HTERT RPE-1 (cell line): ENCODE measurements around the gene PDZD11.
"Not testable (repeated sequence)": the region's sequence is repeated elsewhere in the genome, so short reads cannot be mapped to it uniquely, and the experiment has no call there.

Source experiments
- in situ Hi-C: fragments of 300-500 bp; cut with MboI; formaldehyde crosslinking; loops from 4 replicates; pipeline ENCODE4 v1.14.3; 2020; ENCODE audit warnings: low sequenced_read_pairs

The PDZD11 gene, protein sequence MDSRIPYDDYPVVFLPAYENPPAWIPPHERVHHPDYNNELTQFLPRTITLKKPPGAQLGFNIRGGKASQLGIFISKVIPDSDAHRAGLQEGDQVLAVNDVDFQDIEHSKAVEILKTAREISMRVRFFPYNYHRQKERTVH

DNA sequence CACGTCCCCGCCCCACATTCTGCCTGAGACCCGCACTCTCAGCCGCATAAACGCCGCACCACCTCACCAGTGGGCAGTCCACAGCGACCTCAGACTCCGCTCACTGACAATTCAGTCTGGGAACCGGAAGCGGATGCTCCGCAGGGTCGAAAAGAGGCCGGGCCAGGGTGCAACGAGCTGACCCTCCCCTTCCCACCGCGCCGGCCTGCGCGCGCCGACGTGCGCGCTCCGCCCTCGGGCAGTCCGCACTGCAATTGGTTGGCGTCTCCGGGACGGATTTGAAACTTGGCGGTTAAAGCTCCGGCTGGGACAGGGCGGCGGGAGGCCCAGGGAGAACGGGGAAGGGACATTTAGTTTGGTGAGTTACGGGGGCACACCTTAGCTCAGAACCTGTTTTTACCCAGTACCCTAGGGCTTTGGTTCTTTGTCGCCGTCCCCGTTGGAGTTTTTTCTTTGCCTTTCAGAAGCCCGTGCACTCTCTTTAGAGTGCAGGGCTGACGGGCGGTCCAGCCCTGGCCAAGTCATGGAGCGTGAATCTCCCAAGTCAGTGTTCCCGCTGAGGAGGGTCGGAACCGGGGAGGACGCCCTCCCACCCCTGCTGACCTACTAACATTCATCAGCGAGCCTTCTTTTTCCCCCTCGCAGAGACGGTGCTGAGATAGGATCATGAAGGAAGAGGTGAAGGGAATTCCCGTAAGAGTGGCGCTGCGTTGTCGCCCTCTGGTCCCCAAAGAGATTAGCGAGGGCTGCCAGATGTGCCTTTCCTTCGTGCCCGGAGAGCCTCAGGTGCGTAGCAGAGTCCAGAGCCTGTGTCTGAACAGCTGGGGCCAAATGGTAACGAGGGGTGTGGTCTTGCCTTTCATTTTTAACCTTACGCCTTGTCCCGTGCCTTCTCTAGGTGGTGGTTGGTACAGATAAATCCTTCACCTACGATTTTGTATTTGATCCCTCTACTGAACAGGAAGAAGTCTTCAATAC, at the start of gene PDZD11, which contains the start of gene KIF4A:
Gene PDZD11 (minus strand): TSS at position 135 of the 978 bp plus-strand sequence. CDS start 586 bp downstream, outside the sequence.
Gene KIF4A (plus strand): TSS at position 312 of the 978 bp plus-strand sequence. CDS start 355 bp downstream, at position 667.
- in situ Hi-C loops = no loop called here

DNA sequence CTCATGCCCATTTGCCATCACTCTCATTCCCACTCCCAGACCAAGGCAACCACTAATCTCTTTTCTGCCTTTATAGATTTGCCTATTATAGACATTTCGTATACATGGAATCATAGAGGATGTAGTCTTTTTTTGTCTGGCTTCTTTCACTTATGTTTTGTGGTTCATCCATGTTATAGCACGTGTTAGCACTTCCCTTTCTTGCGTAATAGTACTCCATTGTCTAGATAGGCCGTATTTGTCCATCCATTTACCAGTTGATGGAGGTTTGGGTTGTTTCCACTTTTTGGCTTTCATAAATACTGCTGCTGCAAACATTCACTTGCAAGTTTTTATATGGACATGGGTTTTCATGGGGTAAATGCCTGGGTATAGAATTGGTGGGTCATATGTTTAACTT, 48.6 kb upstream of the PDZD11 start:
- in situ Hi-C loops = no loop called here

DNA sequence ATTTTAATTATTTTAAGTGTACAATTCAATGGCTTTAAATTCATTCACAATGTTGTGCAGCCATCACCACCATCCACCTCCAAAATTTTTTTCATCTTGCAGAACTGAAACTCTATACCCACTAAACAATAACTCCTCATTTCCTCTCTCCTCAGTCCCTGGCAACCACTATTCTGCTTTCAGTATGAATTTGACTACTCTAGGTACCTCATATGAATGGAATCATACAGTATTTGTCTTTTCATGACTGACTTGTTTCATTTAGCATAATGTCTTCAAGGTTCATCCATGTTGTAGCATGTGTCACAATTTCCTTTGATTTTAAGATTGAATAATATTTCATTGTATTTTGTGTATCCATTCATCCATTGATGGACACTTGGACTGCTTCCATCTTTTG, 47.0 kb upstream of the PDZD11 start:
- in situ Hi-C loops = no loop called here

DNA sequence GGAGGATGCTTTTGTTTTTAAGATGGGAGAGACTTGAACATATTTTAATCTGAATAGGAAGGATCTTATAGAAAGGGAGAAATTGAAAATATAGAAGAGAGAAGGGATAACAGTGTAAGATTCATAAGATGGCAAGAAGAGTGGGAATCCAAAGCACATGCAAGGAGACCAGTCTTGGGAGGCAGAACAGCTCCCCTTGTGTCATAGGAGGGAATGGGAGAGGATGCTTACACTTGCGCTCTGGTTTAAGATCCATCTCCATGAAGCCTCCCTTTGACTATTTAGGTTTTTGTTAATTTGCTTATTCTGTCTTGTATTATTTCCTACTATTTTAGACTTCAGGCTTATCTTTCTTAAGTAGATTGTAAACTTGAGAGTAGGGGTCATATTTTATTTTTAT, 42.9 kb upstream of the PDZD11 start:
- in situ Hi-C loops = no loop called here

DNA sequence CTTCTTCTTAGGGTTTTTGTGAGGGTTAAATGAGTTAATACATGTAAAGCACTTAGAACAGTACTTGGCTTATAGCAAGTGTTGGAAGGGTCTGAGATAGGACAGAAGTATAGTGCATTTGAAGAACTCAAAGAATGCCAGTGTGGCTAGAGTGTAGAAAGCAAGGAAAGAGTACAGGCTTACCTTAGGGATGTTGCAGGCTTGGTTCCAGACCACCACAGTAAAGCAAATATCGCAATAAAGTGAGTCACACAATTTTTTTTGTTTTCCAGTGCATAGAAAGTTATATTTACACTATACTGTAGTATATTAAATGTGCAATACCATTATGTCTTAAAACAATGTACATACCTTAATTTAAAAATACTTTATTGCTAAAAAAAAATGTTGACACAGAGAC, 41.4 kb upstream of the PDZD11 start:
- in situ Hi-C loops = no loop called here

DNA sequence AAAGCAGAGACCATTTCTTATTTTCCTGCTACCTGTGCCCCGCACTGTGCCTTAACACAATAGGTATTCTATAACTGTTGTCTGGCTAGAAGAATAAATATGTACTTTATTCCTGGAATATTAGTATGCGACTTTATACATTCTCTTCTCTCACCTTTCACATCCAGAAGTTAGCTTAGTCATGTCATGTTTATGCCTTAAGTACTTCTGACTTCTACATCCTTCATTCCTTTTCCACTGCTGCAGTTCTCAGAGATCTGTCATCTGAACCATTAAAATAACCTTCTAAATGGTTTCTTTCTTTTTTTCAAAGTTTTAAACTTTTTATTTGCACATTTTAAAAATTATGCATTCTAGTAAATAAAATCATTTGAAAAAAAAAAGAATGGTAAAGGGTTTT, 34.6 kb upstream of the PDZD11 start:
- in situ Hi-C loops = no loop called here

DNA sequence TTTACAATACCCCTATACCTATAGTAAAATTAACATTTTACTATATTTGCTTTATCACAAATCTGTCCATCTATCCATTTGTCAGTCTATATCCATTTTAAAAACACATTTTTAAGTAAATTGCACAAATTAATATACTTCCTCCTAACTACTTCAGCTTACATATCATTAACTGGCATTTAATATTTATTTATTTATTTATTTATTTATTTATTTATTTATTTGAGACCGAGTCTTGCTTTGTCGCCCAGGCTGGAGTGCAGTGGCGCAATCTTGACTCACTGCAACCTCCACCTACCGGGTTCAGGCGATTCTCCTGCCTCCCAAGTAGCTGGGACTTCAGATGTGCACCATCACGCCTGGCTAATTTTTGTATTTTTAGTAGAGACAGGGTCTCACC, 33.9 kb upstream of the PDZD11 start:
- in situ Hi-C loops = not testable (repeated sequence)

DNA sequence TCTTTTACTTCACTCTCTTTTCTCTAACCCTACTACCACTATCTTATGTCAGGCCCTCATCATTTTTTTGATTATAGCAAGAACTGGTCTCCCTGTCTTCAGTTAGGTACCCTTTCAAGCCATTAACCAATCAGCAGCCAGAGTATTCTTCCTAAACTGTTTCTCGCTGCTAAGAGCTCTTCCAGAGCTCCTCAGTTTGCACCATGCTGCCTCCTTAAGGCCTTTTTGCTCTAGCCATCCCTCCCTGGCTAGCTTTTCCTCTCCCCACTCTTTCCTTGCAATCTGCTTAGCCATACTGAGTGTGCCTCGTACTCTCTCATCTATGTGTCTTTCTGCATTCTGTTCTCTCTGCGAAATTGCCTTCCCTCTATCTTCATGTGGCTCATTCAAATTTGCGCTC, 33.1 kb upstream of the PDZD11 start:
- in situ Hi-C loops = no loop called here

DNA sequence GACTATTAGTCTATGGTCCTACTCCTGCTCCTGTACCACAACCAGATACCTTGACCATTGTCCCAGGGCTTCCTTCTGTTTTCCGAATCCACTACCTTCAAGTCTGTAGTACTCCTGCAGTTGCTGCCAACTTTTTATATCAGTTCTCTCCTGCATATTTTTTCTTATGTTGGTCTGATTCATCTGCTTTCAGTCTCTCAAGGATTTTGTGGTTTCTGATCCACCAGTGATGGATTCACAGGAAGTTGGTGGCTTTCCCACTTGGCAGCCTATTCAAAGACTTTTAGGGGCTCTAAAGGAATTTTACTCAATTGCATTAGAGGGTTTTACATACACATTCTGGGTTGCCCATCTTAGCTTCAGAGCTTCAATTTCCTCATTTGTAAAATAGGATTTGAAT, 23.8 kb upstream of the PDZD11 start:
- in situ Hi-C loops = no loop called here

DNA sequence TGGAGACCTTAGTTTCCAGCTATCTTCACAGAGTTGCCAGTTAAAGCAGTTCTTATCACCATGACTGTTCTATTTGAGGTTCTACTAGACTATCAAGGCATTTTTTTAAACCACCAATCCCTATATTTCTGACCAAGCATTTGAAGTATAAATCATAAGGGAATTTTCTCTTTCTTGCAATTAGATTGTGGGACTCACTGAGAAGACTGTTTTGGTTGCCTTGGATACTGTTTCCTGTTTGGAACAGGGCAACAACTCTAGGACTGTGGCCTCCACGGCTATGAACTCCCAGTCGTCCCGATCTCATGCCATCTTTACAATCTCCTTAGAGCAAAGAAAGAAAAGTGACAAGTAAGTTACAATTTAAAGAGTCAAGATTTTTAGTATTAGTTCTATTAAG, 12.0 kb upstream of the PDZD11 start:
- in situ Hi-C loops = no loop called here

DNA sequence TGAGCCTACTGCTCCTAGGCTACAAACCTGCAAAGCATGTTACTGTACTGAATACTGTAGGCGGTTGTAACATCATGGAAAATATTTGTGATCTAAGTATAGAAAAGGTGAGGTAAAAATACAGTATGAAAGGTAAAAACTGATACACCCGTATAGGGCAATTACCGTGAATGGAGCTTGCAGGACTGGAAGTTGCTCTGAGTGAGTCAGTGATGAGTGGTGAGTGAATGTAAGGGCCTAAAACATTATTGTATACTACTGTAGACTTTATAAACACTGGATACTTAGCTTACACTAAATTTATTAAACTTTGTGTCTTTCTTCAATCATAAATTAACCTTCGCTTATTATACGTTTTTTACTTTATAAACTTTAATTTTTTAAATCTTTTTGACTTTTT, 3.9 kb upstream of the PDZD11 start:
- in situ Hi-C loops = no loop called here

DNA sequence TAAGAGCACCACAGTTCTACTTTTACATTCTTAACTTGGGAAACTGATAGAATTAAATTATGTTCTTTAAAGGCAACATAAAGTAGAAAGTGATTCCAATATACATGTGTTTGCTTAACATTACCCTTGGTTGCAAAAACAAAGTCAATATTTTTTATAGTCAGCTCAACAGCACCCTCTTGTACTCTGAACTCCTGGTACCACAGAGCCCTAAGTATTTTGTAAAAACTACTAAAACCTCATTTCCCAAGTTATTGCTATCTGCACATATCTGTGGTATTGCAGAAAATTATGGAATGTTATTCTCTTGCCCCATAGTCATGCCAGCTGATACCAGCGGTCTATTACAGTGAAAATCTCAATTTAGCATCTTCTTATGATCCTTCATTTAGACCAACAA, 3.1 kb upstream of the PDZD11 start:
- in situ Hi-C loops = no loop called here

DNA sequence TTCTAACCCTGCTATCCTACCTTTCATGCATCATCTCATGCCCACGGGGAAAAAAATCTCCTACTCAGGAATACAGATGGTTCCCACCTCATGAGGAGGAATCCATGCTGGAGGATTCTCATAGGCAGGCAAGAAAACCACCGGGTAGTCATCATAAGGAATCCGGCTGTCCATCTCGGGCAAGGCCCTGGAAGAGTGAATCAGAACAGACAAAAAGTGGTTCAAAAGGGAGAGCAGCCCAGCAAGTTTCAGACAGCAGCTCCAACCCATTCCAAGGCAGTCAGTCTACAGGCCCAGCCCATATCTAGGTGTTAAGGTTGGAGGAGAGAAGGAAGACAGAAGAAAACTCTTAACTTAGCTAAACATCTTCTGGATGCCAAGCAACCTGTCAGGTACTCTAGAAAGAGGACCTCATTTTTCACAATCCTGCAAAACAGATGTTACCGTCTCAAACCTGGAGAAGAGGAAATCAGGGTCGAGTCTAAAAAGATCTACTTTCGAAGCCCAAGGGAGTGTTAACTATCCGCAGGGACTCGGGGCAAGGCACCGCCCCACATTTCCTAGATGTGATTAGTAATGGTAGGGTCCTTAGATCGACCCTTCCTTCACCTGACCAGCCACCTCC, 447 bp downstream of the PDZD11 start:
- in situ Hi-C loops = no loop called here

DNA sequence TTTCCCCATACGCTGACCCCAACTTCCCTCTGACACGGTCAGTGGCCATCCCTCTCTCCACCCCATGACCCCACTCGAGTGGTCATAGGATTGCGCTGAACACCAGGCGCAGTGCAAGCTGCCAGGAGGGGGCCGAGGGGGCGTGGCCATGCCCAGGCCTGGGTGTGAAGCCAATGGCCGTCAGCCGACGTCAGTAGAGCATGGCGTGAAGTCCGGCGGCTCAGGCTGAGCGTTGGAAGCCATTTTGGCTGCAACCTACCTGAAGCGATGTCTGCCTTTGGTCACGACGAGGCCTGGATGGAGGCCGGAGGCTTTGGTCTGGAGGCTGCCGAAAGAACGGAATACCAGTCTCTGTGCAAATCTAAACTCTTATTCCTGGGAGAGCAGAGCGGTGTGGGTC, 7.8 kb downstream of the PDZD11 start, which contains the start of gene RAB41:
Gene RAB41 (plus strand): TSS at position 222 of the 400 bp plus-strand sequence. CDS start 46 bp downstream, at position 268.
- in situ Hi-C loops = no loop called here

DNA sequence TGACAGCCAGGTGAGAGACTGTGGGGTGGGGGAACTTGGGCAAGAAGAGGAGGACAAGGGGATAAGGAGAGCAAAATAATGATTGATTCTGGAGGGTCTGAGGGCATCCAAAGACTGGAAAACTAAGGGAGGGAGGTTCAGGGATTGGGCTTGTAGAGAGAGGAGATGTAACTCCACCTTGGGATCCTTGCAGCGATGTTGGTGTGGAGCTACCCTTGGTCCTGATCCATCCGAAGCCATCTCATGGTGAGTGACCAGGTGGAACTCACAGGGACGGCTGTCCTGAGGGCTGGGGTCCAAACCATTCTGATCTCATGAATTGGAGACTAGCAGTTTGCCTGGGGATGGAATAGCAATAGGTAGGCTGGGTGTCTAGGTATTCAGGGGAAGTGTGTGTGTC, 9.2 kb downstream of the PDZD11 start:
- in situ Hi-C loops = no loop called here

DNA sequence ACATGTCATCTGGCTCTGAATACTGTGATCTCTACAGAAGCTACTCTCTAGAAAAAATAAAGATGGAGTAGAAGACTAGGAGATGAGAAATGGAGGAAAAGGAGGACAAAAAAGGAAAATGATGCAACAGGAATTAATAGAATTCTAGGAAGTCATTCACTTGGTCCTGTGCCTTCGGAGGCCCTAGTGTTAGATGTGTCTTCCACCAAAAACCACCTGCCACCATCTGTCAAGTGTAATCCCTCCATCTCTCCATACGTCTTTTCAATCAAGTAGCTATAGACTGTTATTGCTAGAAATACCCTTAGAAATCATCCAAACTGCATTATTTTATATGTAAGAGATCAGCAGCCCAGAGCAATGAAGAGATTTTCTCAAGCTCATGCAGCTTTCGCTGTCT, 10.6 kb downstream of the PDZD11 start:
- in situ Hi-C loops = no loop called here

DNA sequence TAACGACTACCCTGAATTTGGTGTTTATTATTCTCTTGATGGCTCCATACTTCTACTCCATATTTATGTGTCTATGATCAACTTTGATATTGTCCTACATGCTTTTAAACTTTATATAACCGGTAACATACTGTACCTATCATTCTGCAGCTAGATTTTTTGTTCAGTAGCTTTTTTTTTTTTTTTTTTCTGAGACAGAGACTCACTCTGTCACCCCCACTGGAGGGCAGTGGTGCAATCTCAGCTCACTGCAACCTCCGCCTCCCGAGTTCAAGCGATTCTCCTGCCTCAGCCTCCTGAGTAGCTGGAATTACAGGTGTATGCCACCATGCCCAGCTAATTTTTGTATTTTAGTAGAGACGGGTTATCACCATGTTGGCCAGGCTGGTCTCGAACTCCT, 15.7 kb downstream of the PDZD11 start:
- in situ Hi-C loops = not testable (repeated sequence)

DNA sequence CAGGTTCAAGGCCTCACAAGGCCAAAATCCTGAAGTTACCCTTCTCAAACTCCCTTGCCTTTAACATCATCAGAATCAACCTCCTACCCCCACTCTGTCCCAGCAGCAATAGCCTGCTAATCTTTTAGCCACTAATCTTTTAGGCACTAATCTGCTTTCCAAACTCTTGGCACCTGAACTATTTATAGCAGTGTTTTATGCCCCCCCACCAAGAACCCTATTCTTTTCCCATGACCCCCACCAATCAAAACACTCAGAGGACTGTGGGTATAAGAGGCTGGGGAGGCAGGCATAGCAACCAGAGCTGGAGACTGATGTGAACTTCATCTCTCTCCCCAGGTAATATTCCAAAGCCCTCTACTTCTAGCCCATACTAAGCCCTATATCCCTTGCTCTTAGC, 21.7 kb downstream of the PDZD11 start, which contains the start of gene ARR3:
Gene ARR3 (plus strand): TSS at position 301 of the 400 bp plus-strand sequence. CDS start 1,052 bp downstream, outside the sequence.
- in situ Hi-C loops = no loop called here

DNA sequence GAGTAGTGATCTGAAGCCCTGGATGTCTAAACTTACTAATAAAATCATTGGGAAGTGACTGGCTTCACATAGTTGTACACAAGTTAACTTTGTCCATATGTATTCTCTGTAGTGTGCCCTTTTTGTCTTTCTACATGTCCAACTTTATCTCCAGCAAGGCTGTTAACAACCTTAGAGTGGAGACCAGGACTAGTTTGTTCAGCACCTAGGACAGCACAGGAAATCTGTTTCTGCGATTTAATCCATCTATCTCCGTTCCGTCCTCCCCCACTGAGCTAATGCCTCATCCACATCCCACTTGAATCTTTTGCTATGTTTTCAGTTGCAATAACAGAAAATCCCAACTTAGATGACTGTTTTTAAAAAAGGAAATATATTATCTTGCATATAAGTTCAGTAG, 24.9 kb downstream of the PDZD11 start:
- in situ Hi-C loops = no loop called here

DNA sequence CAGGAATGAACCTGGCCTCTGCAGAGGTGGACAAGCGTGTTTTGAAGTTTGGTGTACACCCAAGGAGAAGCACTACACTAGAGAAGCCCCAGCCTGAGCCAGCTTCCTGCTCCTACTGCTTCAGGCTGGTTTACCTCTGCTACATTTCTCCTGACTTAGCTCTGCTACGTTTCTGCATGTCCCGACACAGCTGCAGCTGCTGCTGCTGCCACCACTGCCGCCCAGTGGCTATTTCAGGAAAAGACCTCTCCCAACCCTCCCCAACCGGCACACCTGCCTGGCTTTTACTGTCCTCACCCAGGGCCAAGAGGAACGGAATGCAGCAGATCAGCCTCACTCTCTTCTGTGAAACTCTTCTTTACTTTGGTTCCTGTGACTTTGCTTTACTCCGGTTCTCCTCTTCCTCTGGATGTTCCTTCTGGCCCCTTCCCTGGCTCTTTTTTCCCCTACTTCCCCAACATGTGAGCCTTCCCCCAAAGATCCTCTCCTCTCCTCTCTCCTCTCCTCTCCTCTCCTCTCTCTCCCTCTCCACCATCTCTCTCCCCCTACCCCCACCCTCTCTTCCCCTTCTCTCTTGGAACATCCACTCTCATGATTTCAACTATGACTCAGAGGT, 26.7 kb downstream of the PDZD11 start:
- in situ Hi-C loops = no loop called here

DNA sequence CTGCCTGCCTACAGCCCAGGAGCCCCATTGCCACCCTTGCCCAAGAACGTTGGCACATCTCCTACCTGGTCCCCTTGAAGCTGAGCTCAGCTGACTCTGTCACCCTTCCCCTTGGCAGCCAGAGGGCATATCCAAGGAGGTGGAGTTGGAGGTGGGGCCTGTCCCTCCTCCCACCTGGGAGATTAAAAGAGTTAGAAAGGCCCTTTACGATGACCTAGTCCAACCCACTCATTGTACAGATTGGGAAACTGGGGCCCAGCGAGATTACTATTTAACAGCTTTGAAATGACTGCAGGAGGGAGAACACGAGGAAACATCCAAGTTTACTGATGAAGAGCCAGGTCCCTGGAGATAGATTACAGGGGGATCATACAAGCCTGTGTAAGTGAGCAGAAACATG, 29.6 kb downstream of the PDZD11 start, which contains the start of gene P2RY4:
Gene P2RY4 (minus strand): TSS at position 101 of the 400 bp plus-strand sequence. CDS start 580 bp downstream, outside the sequence.
- in situ Hi-C loops = no loop called here
